DOHH2 (cell line): ENCODE results near the gene MYO1D.

ENCODE experiments used
- CTCF ChIP-seq: fragments of 200-600 bp; sonication (generic); IDR thresholded peaks from one replicate; pipeline ENCODE4 v1.5.1; 2014; ENCODE audit warnings: antibody characterized with exemption, mild to moderate bottlenecking, low read depth, low read length; ENCODE audit not compliant: poor library complexity, severe bottlenecking
- EZH2phosphoT487 ChIP-seq: fragments of 200-600 bp; sonication (generic); IDR thresholded peaks from 2 replicates; pipeline ENCODE4 v1.6.1; 2017; ENCODE audit warnings: borderline replicate concordance, mild to moderate bottlenecking, antibody characterized with exemption, low read length, moderate library complexity, mixed read lengths

- no peak for TF ChIP-seq CTCF
- no peak for TF ChIP-seq EZH2phosphoT487
These were observed 301.1 kb downstream of the MYO1D start for GRCh38 chr17:32575852-32576251.
